Measurements from ENCODE around the gene OVOL1.

OVOL1 gene

DNA sequence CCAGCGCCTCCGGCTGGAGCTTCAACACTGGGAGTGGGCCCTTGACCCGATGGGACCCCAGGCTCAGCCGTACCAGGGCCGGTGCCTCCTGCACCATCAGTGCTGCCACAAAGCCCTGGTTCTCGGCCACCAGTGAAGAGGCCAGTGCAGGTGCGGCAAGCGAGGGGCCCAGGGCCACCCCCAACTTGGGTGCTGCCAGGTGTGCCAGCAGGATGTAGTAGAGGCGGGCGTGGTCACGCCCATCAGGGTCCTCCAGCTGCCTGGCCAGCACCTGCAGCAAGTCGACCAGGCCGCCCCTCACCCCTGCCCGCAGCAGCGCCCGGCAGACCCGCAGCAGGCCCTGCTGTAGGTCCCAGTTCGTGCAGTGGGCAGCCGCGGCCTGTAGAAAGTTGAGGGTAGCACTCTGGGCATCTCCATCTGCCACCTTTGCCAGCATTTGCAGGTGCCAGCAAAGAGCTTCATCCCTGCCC, 8.4 kb upstream of the OVOL1 start:
- no peak for DNase-seq

DNA sequence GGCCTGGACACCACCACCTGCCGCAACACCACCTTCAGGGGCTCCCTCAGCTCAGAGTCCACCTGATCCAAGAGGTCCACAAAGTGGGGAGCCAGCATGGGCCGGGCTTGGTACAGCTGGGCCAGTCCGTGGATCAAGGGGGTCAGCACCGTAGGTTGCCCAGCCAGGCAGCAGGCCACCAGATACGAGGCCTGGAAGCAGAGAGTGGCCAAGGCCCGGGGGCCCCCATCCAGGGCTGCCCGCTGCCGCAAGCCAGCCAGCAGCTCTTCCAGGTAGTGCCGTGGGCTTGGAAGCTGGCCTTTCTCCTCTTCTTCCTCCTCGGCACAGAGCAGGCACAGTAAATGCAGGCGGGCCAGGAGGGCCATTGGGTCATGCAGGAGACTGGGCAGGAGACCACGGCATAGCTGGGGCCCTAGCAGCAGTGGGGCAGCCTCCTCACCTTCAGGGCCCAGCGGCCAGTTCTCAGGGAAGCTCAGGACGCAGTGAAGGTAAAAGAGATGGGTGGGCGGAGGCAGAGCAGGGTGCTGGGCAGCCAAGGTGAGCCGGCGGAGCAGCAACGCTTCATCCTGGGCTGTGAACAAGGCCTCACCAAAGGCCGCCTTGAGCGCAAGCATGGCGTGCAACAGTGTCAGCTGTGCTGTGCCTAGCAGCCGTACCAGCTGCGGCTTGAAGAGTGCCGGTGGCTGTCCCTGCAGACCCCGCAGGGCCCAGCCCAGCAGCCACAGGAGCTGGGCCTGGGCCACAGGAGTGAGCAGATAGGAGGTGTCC, 7.8 kb upstream of the OVOL1 start:
- no peak for DNase-seq

DNA sequence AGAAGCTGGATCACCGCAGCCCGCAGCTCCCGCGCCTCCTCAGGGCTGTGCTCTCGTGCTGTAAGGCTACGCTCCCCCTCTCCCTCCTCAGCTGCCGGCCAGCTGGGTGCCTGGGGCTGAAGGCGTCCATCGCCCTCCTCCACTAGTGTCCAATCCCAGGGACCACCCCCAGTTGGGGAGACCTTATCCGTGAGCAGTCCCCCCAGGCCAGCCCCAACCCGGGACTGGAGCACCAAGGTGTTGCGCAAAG, 7.3 kb upstream of the OVOL1 start:
- DNase-seq: no peak

DNA sequence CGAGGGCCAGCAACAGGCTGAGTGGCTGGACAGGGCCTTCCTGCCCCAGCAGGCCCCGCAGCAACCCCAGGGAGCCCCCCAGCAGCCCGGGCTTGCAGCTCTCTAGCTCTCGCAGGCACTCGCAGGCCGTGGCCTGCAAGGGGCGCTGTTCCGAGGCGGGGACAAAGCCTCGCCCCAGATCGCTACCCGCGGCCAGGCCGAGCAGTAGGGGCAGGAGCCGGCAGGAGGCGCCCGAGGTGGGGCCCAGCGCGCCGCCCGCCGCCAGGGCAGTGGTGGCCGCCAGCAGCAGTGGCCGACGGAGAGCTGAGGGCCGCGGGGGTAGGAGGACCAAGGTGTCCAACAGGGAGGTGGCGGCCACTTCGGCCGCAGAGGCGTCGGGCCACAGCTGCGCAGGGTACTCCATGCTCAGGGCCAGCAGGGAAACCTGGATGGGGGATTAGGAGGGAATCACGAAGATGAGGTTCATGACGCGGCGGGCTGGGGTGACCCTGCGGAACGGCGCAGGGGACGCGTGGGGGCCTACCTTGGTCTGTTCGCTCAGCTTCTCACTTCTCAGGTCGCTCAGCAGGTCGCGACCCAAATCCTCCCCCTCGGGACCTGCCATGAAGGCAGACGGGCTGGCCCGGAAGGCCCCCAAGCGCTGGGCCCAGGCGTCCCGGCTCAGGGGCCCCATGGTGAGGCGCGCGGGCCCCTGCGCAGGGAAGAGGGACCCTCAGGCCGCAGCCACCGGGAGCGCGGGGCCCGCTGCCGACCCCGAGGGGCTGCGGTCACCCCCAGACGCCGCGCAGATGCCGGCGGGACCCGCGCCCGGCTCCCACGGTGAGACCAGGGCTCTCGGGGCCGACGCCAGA, 6.7 kb upstream of the OVOL1 start:
- DNase-seq: peak; percentile 81

DNA sequence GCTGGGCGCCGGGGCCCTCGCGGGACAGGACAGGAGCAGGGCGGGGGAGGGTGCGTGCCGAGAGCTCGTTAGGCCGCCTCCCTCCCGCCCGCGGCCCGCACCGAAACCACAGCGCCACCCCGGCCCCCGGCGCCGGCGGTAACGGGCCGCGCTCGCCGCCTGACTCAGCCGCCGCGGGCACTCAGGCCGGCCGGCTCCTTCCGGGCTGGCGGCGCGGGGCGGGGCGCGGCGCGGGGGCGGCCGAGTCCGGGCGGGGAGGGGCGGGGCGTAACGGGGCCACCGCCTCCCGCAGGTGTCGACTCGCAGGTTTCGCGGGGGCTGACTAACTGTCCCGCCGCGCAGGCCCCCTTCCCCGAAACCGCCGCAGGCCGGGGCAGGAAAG, 6.1 kb upstream of the OVOL1 start, which contains the start of gene AP5B1:
AP5B1 (minus strand) TSS at position 207 of the 382 bp plus-strand sequence. CDS start 385 bp downstream, outside the sequence.
- peak; percentile 73 to 79 for DNase-seq

DNA sequence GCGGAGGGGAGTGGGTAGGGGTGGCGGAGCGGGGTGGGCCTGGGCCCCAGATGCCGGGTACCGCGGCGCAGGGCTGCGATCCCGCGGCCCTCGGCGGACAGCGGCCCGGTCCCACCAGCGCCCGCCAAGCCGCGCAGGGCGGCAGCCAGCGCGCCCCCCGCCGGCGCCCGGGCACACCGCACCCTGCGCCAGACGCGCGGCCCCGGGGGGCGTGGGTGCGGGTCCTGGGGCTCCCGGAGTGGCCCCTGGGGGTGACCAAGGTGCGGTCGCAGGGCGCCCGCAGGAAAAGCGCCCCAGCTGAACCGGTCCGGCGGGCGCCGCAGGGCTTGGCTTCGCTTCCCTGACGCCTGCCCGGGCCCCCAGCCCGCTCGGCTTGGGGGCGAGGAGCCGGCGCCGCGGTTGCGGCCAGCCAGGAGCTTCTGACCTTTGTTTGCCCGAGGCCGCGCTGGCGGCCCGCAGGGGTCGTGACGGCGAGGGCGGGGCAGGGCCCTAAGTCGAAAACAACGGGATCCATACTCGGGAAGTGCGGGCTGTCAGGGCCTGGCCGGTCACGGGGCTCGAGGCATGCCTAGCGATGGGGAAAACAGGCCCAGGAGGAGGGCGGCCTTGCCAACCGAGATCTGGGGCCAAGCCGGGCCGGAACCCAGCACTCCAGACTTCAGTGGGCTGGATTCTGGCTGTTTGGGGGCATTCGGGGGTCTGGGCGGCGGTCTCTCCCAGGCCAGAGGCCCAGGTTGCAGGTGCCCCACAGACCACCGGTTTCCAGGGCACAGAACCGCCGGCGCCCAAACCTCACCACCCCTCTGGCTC, 5.5 kb upstream of the OVOL1 start:
- DNase-seq: no peak

DNA sequence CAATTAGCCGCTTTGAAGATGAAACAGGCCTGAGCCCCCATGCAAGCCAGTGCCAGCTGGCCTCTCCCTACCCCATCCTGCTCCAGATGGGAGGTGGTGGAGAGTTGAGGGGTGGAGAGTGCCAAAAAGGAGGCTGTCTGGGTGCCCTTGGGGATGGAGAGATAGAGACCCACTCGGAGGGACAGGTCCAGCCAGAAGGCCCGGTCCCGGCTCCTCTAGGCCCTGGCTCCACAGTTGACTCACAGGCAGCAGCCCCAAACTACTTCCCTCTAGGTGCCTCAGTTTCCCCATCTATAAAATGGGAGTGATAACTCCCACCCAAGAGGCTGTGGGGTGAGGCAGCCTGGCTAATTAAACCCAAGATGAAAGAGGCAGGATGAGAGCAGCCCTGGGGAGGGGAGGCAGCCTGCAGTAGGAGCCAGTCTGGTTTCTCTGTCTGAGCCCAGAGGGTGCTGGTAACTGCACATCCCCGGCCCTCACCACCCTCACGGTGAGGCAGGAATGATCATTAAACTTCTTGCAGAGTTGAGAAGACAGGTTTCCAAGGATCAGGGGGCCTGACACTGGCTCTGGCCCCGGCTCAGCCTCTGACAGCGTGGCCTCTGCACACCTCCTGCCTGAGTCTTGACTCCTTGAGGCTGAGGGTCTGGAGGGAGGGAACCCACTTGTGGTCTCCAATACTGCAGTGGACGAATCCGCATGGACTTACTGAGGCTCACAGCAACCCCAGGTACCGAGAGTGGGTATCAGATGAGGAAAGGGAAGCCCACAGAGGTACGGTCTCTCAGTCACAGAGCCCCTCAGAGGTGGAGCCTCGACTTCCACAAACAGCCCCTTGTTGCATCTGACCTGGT, 4.7 kb upstream of the OVOL1 start:
- no peak for DNase-seq

DNA sequence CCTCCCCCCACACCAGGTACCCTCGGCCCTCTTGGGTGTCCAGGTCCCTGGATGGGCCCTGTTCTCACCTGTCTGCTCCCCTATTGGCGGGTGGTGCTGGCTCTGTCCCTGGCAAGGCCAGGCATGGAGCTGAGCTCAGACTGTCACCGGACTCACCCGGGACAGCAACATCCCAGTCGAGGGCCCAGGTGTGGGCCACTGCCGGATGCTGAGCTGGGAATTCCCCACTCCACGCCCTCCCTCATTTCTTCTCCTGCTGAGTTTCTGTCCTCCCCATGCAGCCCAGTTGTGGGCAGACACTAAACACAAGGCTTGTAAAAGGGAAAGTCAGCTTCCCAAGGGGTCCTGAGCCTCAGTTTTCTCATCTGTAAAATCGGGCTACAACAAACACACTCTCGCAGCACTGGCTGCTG, 4.0 kb upstream of the OVOL1 start:
- DNase-seq: no peak

DNA sequence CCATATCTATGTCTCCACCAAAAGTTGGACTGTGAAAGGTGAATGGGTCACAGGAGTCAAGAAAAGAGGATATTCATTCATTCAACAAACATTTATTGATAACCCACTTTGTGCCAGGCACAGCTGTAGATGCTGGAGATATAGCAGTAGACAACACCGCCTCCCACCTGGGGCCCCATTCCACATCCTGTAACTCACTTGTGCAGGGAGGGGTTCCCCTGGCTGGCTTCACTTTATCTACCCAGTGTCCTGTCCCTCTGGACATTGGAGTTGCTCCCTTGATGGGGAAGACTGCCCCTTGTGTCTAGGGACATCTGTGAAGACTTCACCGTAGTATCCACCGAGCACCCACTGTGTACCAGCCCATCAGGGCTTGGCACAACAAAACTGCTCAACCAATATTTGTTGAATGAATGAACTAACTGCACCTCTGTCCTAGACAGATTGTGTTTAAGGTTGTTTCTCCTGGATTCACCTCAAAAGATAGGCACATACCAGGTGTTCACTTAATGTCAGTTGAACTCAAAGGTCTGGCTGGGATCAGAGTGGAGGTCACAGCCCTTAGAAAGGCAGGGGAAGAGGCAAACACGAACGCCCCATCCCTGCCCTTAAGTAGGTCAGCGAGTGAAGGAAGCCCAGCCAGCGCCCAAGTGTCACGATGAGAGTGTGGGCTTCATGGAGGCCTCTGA, 1.4 kb upstream of the OVOL1 start:
- DNase-seq: peak in 1 of 2 donors; percentile 19

DNA sequence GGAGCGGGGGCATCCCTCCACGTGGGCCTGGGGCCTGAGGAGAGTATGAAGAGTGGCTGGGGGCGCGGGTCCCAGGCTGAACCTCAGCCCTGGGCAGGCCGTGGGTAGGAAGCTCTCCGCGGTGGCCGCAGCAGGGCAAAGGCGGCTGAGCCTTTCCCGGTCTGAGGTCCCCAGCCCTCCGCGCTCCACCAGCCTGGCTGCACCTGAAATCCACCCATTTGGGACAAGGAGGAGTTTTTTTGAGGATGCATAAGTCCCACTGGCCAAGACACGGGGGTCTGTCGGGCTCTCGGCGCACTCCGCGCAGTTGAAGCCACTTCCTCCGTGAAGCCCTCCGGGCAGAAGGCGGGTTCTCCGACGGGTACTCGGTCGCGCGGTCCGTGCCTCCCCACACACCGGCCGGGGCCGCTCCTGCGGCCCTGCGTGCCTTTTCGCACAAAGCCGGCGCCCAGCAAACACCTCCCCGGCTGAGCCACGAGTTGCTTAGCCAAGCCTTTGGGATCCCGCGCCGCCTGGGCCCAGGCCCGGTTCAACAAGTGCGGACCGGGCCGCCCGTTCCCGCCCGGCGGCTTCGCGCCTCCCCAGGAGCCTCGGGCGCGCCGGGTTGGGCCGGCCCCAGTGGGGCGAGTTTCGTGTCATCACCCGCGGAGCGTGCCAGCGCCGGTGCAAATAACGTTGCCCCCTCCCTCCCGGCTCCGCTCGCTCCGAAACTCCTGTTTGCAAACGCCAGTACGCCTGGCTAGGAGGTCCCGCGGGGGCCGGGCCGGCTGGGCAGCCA, 666 bp upstream of the OVOL1 start:
- DNase-seq: no peak

DNA sequence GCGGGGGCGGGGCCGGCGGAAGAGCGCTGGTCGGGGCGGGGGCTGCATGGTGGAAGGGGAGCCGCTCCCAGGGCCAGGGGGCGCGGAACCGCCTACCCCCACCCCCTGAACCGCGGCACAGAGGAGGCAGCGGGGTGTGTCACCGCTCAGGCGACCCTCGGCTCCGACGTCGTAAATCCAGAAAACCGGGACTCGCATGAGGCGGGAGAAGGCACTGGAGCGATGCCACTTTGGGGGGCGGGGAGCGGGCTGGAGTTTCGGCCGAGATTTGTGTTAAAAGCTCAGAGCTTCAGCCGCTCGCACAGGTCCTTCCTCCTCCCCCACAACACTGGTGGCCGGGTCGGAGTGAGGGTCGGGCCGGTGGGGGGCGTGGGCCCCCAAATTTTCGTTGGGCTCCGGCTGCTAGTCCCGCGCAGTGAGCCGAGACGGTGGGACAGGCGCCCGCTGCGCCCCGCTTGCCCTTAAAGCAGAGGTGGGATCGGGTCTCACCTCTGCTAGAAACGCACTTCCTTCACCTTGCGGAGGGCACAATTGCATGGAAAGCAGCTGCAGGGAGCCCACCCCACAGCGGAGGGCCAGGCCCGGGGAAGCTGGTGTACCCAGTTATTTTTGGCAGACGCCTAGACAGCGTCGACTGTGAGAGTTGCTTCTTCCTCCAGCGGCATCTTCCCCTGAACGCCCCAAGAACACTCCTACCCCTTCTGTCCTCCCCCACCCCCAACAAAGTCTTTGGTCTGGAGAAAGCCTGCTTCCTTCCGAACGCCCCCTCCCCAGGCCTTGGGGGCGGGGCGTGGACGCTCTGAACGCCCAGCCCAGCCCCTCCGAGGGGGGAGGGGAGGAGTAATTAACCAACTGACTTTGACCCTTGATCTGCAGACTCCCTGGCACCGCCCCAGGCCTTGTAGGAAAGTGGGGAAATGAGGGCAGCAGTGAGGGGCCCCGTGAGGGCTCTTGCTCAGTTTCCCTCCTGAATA, 1.1 kb downstream of the OVOL1 start:
- DNase-seq: peak in 1 of 2 donors; percentile 19

DNA sequence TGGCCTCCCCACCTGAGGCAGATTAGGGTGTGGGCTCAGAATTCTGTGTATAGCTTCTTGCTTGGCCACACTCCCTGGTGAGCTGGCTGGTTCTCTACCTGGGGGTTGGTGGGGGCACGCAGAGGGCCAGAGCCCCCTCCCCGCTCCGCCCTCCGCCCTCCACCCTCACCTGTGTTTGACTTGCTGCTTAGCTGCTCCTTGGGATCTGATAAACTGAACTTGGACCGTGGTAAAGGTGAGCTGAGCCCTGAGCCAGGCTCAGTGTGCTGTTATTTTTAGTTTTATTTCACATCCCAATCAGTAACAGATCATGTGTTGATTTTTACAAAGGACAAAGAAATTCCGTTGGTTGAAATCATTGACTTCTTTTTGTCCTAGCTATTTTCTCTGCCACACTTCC, 2.0 kb downstream of the OVOL1 start:
- DNase-seq: no peak

DNA sequence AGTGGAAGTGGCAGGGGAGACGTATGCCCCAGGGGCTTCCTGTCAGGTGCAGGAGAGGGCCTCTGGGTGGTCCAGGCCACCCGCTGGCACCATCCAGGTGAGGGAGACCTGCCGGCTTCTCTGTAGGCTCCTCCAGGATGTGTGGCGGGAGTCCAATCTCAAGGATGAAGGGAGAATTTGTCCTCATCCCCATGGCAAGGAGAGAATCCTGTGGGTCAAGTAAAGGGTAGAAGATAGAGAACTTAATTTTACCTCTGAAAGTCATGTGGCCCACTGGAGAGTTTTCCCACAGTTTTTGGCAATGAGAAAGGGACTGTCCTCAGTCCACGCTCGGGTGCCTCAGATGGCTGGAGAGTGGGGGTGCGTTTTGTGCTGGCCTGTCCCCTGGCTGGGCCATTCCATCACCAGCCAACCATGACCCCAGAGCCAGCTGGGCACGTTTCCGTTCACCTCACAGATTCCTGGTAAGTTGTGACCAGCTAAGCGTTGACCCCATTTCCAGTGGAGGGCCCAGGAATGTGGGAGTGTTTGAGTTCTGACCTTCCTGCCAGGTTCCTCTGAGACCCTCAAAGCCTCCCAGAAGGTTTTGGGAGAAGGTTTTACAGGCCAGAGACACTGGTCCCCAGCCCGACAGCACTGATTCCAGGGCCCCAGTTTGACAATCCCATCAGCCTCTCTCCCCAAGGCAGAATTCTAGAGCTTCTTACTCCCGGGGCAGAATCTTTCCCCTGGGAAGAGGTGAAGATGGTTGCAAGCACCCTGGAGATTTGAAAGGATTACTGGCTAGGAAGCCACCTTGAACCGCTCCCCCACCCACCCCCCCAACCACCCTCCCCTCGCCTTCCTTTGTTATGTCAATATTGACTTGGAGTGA, 2.6 kb downstream of the OVOL1 start:
- no peak for DNase-seq

DNA sequence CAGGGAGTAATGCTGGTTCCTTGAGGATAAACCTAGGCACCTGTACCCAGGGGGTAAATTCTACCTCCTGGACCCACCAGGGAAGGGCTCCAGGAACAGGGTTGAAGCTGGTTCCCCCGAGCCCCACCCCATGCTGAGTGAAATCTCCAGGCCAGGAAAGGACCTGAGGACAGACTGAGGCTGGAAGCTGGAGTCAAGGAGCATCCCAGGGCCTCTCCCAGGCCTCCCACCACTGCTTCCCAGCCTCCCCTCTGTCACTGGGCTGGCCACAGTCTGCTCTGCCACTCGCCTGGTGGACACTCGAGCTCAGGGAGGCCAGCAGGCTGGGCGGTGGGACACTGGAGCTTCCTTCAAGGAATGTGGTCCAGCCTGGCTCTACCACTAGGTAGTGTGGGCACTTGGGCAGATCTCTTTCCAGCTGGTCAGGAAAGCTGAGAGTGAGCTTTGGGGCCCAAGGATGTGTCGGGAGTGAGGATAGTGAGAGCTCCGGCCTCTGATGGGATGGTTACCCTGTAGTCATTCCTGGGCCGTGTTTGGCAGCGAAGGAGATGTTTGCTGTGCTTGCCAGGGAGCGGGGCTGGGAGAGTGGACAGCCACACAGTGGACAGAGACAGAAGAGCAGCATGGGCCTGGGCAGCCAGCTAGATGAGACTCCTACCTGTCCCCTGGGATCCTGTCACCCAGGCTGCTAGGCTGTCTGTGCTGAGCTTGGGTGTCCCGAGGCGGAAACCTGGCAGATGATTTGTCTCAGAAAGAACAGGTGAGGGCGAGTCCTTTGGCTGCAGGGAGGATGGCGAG, 3.4 kb downstream of the OVOL1 start:
- DNase-seq: no peak

DNA sequence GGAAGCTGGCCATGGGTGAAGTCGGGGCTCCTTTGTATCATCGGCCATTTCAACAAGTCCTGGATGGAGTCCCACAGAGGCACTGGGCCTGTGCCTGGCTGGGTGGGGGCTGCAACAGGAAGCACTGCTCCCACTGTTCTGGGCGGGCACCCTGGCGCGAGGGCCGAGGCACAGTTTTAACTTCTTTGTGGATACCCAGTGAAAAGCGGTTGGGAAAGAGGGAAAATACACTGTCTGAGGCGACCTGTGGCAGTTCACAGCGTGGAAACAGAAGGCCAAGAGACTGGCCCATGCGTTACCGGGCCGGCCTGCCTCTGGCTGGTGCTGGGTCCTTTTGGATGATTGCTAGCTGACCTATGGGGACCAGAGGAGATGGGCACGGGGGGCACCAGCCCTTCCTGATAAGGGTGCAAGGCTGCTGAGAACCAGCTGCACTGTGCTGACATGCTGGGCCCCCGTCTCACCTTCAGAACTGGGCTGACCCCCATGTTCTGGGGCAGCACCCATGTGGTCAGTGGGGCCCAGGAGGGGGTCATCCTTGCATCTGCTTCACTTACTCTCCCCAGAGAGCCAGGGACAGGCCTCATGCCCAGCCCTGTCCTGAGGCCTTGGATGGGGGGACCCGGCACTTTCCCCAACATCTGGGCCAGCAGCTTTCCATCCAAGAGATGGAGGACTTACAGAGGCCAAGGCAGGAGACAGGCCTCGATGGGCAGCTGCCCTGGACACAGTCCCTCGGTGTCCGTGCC, 4.2 kb downstream of the OVOL1 start:
- no peak for DNase-seq

DNA sequence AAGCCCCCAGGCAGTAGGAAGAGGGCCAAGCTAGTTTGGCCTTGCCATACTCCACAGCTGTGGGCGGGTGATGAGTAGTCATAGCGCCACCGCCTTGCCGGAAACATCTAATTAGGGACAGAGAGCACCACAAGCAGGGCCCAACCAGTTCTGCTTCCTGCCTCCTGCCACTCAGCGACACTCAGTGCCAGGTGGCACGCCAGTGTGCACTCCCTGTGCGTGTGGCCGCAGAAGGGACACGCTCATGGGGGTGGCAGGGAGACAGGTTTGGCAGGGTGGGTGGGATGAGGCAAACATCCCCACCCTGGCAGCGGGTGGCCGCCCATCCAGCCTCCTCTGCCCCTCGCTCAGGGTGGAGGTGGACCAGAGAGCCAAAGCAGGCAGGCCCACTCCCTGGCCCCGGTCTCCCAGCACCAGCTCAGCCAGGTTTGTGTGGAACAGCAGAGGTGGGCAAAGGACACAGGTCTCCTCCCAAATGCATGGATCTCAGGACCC, 4.9 kb downstream of the OVOL1 start:
- peak in 1 of 2 donors; percentile 63 for DNase-seq

DNA sequence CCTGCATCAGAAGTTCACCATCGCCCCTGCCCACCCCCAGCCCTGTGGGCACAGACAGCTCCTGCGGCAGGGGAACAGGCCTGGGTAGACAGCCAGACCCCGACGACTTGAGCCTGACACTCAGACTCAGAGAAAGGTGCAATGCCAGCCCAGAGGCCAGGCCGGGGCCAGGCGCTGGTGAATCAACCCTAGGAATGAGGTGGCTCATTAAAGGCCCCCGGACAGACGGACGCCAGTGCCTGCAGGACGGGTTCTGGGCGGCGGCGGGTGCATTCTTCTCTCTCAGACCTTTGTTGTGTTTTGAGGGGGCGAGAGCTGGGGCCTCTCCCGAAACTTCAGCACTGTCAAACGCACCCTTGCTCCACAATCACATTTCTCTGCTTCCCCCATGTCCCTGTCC, 5.6 kb downstream of the OVOL1 start:
- DNase-seq: no peak

All from CD4-positive, alpha-beta T cell treated with Interleukin-1 beta for 1 hour (primary cell).